Measurements from ENCODE around the gene NOS2. TPM values are rescaled to one million over a fixed set of nuclear protein-coding genes. Genes with fewer than 3 reads are reported as not detected.
"Not testable (repeated sequence)": the region's sequence is repeated elsewhere in the genome, so short reads cannot be mapped to it uniquely, and the experiment has no call there.

NOS2 gene
- total RNA-seq, 1 donor from 2014 or later, result not detected

GRCh38 chr17:27751622-27752490 lies 48.5 kb downstream of the NOS2 start:
- Mint-ChIP-seq H3K27ac (no peak overlapping the region), H3K4me1 (no peaks in the 10 kb centered on the region), H3K9me3 (no peaks in the 10 kb centered on the region), H3K4me3 (no peak overlapping the region), H3K27me3 (peaks cover 4% of the 10 kb centered on the region), H3K36me3 (ENCODE audit: low read depth) (no peaks in the 10 kb centered on the region)
- no peak for TF ChIP-seq CTCF (IDR thresholded peaks at IDR 0.05)
- CTCF ChIA-PET, result no interaction called here
- ATAC-seq (ENCODE audit: low read depth) (no peak), DNase-seq (no peak)
- POLR2A ChIA-PET, result no interaction called here
- intact Hi-C loops (cut with micrococcal nuclease), result no loop called here

GRCh38 chr17:27751166-27751565 lies 49.2 kb downstream of the NOS2 start:
- H3K4me3 Mint-ChIP-seq, result no peak overlapping the region
- no peaks in the 10 kb centered on the region for H3K9me3 Mint-ChIP-seq
- no peak for DNase-seq
- ChIA-PET CTCF (no interaction called here), POLR2A (no interaction called here)
- H3K36me3 Mint-ChIP-seq (ENCODE audit: low read depth), result no peaks in the 10 kb centered on the region
- peaks cover 4% of the 10 kb centered on the region for H3K27me3 Mint-ChIP-seq
- H3K4me1 Mint-ChIP-seq, result no peaks in the 10 kb centered on the region
- no peak for TF ChIP-seq CTCF (IDR thresholded peaks at IDR 0.05)
- no peak overlapping the region for H3K27ac Mint-ChIP-seq
- intact Hi-C loops (cut with micrococcal nuclease), result no loop called here
- no peak for ATAC-seq (ENCODE audit: low read depth)

GRCh38 chr17:27749562-27750150 lies 50.7 kb downstream of the NOS2 start:
- POLR2A ChIA-PET; ATAC-seq (ENCODE audit: low read depth); CTCF ChIA-PET; DNase-seq; H3K4me3 Mint-ChIP-seq; H3K36me3 Mint-ChIP-seq (ENCODE audit: low read depth); intact Hi-C loops (cut with micrococcal nuclease); H3K9me3 Mint-ChIP-seq; H3K27me3 Mint-ChIP-seq; H3K27ac Mint-ChIP-seq; H3K4me1 Mint-ChIP-seq: not testable (repeated sequence)

GRCh38 chr17:27748360-27748825 lies 51.9 kb downstream of the NOS2 start:
- intact Hi-C loops (cut with micrococcal nuclease), result no loop called here
- Mint-ChIP-seq H3K9me3 (no peaks in the 10 kb centered on the region), H3K4me1 (peaks cover under 1% of the 10 kb centered on the region), H3K27me3 (no peaks in the 10 kb centered on the region), H3K27ac (no peak overlapping the region), H3K4me3 (no peak overlapping the region), H3K36me3 (ENCODE audit: low read depth) (no peaks in the 10 kb centered on the region)
- DNase-seq (no peak), ATAC-seq (ENCODE audit: low read depth) (no peak)
- no peak for TF ChIP-seq CTCF (IDR thresholded peaks at IDR 0.05)
- CTCF ChIA-PET, result no interaction called here
- POLR2A ChIA-PET, result no interaction called here

- Mint-ChIP-seq H3K27me3 (no peaks in the 10 kb centered on the region), H3K4me1 (peaks cover 5% of the 10 kb centered on the region), H3K36me3 (ENCODE audit: low read depth) (no peaks in the 10 kb centered on the region), H3K9me3 (no peaks in the 10 kb centered on the region), H3K4me3 (no peak overlapping the region), H3K27ac (no peak overlapping the region)
- intact Hi-C loops (cut with micrococcal nuclease), result no loop called here
- CTCF ChIA-PET, result no interaction called here
- DNase-seq, result no peak
- no peak for ATAC-seq (ENCODE audit: low read depth)
- POLR2A ChIA-PET, result no interaction called here
- TF ChIP-seq CTCF (IDR thresholded peaks at IDR 0.05), result no peak
Observed at GRCh38 chr17:27747462-27748359, 52.6 kb downstream of the NOS2 start.

Data from activated B cell treated with CpG ODN at 0.5 μM for 24 hours (primary cell).